Memory B cell (primary cell): ENCODE results near the gene OCEL1.
"Not testable (repeated sequence)": the region's sequence is repeated elsewhere in the genome, so short reads cannot be mapped to it uniquely, and the experiment has no call there.

Experiments
- ATAC-seq: fragments of 150-1000 bp; cut with Tn5 transposase; 2 replicates; pipeline ENCODE4 v1.10.0; 2021; ENCODE audit warnings: low read depth, mild to moderate bottlenecking, moderate library complexity
- DNase-seq, 2 donors: peaks; one replicate each; pipeline ENCODE4 v3.0.0; 2022; ENCODE audit warnings: low spot score in 2 of 2
- H3K27ac Mint-ChIP-seq: one replicate; pipeline ENCODE4 v1.8.0; 2022; ENCODE audit warnings: mild to moderate bottlenecking, moderate library complexity, mixed read lengths
- H3K27me3 Mint-ChIP-seq: one replicate; pipeline ENCODE4 v1.8.0; 2022; ENCODE audit warnings: mixed read lengths
- H3K36me3 Mint-ChIP-seq: one replicate; pipeline ENCODE4 v1.8.0; 2022; ENCODE audit warnings: mild to moderate bottlenecking, mixed read lengths
- H3K4me1 Mint-ChIP-seq: one replicate; pipeline ENCODE4 v1.8.0; 2022; ENCODE audit warnings: mixed read lengths
- H3K4me3 Mint-ChIP-seq: one replicate; pipeline ENCODE4 v1.8.0; 2022; ENCODE audit warnings: mild to moderate bottlenecking, moderate library complexity, mixed read lengths
- H3K9me3 Mint-ChIP-seq: one replicate; pipeline ENCODE4 v1.8.0; 2022; ENCODE audit warnings: mixed read lengths

The OCEL1 gene, protein sequence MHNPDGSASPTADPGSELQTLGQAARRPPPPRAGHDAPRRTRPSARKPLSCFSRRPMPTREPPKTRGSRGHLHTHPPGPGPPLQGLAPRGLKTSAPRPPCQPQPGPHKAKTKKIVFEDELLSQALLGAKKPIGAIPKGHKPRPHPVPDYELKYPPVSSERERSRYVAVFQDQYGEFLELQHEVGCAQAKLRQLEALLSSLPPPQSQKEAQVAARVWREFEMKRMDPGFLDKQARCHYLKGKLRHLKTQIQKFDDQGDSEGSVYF

GRCh38 chr19:17226002-17226933 is at the start of gene OCEL1:
Gene OCEL1 (plus strand): TSS chr19:17226226. CDS start chr19:17226248, 22 bp downstream.
- Mint-ChIP-seq H3K4me3 (peak within 1 kb of the TSS; percentile 98), H3K27me3 (no peaks in the 10 kb centered on the region), H3K9me3 (no peaks in the 10 kb centered on the region), H3K36me3 (no peaks in the 10 kb centered on the region), H3K4me1 (peaks cover 8% of the 10 kb centered on the region), H3K27ac (peak within 1 kb of the TSS; percentile 94)
- peak; percentile 87 for ATAC-seq
- DNase-seq = peak; percentile 95 to 96

DNA sequence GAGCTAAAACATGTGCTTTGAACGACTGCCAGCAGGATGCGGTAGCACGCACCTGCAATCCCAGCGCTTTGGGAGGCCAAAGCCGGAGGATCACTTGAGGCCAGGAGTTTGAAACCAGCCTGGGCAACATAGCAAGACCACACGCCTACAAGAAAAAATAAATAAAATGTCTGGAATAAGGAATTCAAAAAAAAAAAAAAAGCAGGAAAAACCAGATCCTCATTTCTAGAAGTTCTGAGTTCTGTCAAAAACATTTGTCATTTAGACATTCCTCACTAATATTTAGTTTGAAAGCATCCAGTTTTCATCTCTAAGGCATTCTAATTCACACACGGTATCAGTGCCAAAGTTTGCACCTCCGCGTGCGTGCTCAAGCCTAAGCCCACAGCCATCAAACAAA is 47.7 kb upstream of the OCEL1 start:
- DNase-seq (no peak), ATAC-seq (no peak)
- H3K4me3 Mint-ChIP-seq = no peak overlapping the region
- no peaks in the 10 kb centered on the region for H3K27me3 Mint-ChIP-seq
- peaks cover 12% of the 10 kb centered on the region for H3K4me1 Mint-ChIP-seq
- H3K27ac Mint-ChIP-seq = no peak overlapping the region
- H3K36me3 Mint-ChIP-seq = peaks cover 16% of the 10 kb centered on the region
- H3K9me3 Mint-ChIP-seq = no peaks in the 10 kb centered on the region

- Mint-ChIP-seq H3K4me3 (peak overlapping the region; percentile 11), H3K27me3 (no peaks in the 10 kb centered on the region), H3K27ac (peak overlapping the region; percentile 74), H3K36me3 (peaks cover 15% of the 10 kb centered on the region), H3K4me1 (peaks cover 27% of the 10 kb centered on the region), H3K9me3 (no peaks in the 10 kb centered on the region)
- no peak for DNase-seq
- ATAC-seq = no peak
Measured at GRCh38 chr19:17180997-17181702, 44.9 kb upstream of the OCEL1 start.

GRCh38 chr19:17183271-17183761 is 42.7 kb upstream of the OCEL1 start:
- no peaks in the 10 kb centered on the region for H3K9me3 Mint-ChIP-seq
- H3K36me3 Mint-ChIP-seq = peaks cover 10% of the 10 kb centered on the region
- no peaks in the 10 kb centered on the region for H3K27me3 Mint-ChIP-seq
- H3K4me3 Mint-ChIP-seq = peak overlapping the region; percentile 80
- ATAC-seq (peak; percentile 56), DNase-seq (peak in 1 of 2 donors; percentile 43)
- H3K27ac Mint-ChIP-seq = peak overlapping the region; percentile 82
- peaks cover 29% of the 10 kb centered on the region for H3K4me1 Mint-ChIP-seq

DNA sequence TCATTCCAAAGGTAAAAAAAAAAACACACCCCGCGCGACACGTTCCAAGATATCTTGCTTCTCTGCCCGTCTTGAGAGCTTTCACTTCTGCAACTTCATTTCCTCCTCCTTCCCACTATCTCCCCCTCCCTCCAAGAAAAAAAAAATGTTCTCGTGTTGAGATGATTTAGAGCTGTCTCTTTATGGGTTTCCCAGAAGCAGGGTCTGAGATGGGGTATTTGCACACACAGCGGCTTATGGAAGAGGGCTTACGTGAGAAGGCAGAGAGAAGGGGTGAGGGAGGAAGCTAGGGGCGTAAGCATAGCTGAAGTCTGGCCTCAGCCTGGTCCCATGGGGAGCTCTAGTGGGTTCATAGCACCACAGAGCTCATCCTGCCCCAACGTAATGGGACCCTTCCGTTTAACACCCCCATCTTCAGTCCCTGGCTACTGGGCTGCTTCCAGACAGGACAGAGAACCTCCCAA is 42.1 kb upstream of the OCEL1 start:
- H3K4me1 Mint-ChIP-seq = peaks cover 29% of the 10 kb centered on the region
- H3K4me3 Mint-ChIP-seq = peak overlapping the region; percentile 80
- H3K27me3 Mint-ChIP-seq = no peaks in the 10 kb centered on the region
- peak; percentile 33 to 39 for DNase-seq
- peak; percentile 70 for ATAC-seq
- H3K27ac Mint-ChIP-seq = peak overlapping the region; percentile 82
- H3K9me3 Mint-ChIP-seq = no peaks in the 10 kb centered on the region
- peaks cover 12% of the 10 kb centered on the region for H3K36me3 Mint-ChIP-seq

DNA sequence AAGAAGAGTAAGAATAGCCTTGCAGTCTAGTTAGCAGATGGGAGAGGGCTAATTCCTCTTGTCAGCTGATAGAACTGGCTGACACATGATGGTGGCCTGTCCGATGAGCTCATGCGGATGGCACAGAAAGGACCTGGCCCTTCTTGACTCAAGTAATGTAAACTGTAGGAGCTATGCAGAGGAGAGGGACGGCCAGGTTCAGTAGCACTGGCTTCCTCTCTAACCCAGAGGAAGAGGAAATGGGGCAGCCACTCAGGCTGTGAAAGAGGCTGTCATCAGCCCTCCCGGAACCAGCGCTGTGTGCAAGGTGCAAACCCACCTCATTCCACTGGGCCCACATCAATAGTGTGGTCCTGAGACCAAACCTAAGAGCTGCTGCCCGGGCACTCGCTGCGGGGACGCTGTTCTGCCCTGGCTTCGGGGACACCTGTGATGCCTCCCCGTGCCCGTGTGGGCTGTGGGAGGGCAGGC is 41.6 kb upstream of the OCEL1 start:
- no peaks in the 10 kb centered on the region for H3K27me3 Mint-ChIP-seq
- peak overlapping the region; percentile 80 for H3K4me3 Mint-ChIP-seq
- peak overlapping the region; percentile 82 for H3K27ac Mint-ChIP-seq
- ATAC-seq (peak; percentile 72), DNase-seq (peak in 1 of 2 donors; percentile 40)
- H3K4me1 Mint-ChIP-seq = peaks cover 29% of the 10 kb centered on the region
- H3K36me3 Mint-ChIP-seq = peaks cover 12% of the 10 kb centered on the region
- H3K9me3 Mint-ChIP-seq = no peaks in the 10 kb centered on the region

DNA sequence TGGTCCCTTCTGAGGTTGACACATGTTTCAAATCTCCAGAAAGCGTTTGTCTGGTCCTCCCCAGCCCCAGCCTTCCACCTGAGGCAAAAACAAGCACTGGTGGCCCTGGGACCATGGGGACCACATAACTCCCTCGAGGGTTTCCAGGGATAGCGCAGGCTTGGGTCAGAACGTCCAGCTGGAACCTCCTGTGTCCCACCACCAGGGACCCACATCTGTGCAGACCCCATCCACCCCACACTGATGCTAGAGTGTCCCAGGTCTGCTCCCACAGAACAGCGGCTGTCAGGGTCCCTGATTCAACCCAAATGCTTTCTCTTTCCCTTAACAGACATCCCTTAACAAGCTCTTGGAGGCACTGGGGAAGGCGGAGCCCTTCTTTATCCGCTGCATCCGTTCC is 40.4 kb upstream of the OCEL1 start:
- Mint-ChIP-seq H3K4me3 (no peak overlapping the region), H3K36me3 (peaks cover 12% of the 10 kb centered on the region), H3K27ac (no peak overlapping the region), H3K27me3 (no peaks in the 10 kb centered on the region), H3K9me3 (no peaks in the 10 kb centered on the region), H3K4me1 (peaks cover 29% of the 10 kb centered on the region)
- ATAC-seq (no peak), DNase-seq (no peak)

- not testable (repeated sequence) for ATAC-seq
- peaks cover 30% of the 10 kb centered on the region for H3K36me3 Mint-ChIP-seq
Measured at GRCh38 chr19:17191736-17192135, 34.3 kb upstream of the OCEL1 start.

GRCh38 chr19:17192751-17193150 is 33.3 kb upstream of the OCEL1 start:
- Mint-ChIP-seq H3K27ac (no peak overlapping the region), H3K36me3 (peaks cover 32% of the 10 kb centered on the region), H3K9me3 (no peaks in the 10 kb centered on the region), H3K4me3 (no peak overlapping the region), H3K4me1 (peaks cover 8% of the 10 kb centered on the region), H3K27me3 (no peaks in the 10 kb centered on the region)
- DNase-seq (no peak), ATAC-seq (no peak)

More at GRCh38 chr19:17191736-17192135, 34.3 kb upstream of the OCEL1 start:
- not testable (repeated sequence) for DNase-seq, H3K4me3 Mint-ChIP-seq, H3K27me3 Mint-ChIP-seq, H3K4me1 Mint-ChIP-seq, H3K9me3 Mint-ChIP-seq, H3K27ac Mint-ChIP-seq

- no peak for DNase-seq
- no peak overlapping the region for H3K27ac Mint-ChIP-seq
- H3K9me3 Mint-ChIP-seq = no peaks in the 10 kb centered on the region
Measured at GRCh38 chr19:17194608-17195007, 31.4 kb upstream of the OCEL1 start.

DNA sequence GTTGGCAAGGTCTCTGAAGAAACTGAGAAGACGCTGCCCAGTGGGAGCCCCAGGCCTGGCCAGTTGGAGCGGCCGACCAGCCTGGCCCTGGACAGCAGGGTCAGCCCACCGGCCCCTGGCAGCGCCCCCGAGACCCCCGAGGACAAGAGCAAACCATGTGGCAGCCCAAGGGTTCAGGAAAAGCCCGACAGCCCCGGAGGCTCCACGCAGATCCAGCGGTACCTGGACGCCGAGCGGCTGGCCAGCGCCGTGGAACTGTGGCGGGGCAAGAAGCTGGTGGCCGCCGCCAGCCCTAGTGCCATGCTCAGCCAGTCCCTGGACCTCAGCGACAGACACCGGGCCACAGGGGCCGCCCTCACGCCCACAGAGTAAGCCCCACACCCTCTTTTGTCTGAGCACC is 30.9 kb upstream of the OCEL1 start:
- DNase-seq (no peak), ATAC-seq (no peak)
- peaks cover 10% of the 10 kb centered on the region for H3K4me1 Mint-ChIP-seq
- H3K36me3 Mint-ChIP-seq = peaks cover 38% of the 10 kb centered on the region
- no peak overlapping the region for H3K27ac Mint-ChIP-seq
- no peaks in the 10 kb centered on the region for H3K9me3 Mint-ChIP-seq
- H3K27me3 Mint-ChIP-seq = no peaks in the 10 kb centered on the region
- H3K4me3 Mint-ChIP-seq = no peak overlapping the region

More at GRCh38 chr19:17194608-17195007, 31.4 kb upstream of the OCEL1 start:
- peaks cover 10% of the 10 kb centered on the region for H3K4me1 Mint-ChIP-seq
- no peaks in the 10 kb centered on the region for H3K27me3 Mint-ChIP-seq
- peaks cover 35% of the 10 kb centered on the region for H3K36me3 Mint-ChIP-seq
- H3K4me3 Mint-ChIP-seq = no peak overlapping the region
- ATAC-seq = no peak

DNA sequence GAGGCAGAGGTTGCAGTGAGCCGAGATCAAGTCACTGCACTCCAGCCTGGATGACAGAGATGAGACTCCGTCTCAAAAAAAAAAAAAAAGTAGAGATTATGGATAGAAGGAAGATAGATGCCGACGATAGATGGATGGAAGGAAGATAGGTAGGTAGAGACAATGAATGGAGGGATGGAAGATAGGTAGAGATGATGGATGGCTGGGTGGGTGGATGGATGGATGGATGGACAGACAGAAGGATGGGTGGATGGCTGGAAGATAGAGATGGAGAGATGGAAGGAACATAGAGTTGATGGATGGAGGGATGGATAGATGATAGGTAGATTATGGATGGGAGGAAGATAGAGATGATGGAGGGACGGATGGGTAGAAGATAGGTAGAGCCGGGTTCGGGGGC is 29.4 kb upstream of the OCEL1 start:
- no peak for ATAC-seq
- DNase-seq = no peak
- no peak overlapping the region for H3K4me3 Mint-ChIP-seq
- H3K9me3 Mint-ChIP-seq = no peaks in the 10 kb centered on the region
- peaks cover 40% of the 10 kb centered on the region for H3K36me3 Mint-ChIP-seq
- H3K4me1 Mint-ChIP-seq = peaks cover 8% of the 10 kb centered on the region
- H3K27me3 Mint-ChIP-seq = no peaks in the 10 kb centered on the region
- H3K27ac Mint-ChIP-seq = peak overlapping the region; percentile 48

GRCh38 chr19:17197666-17198065 is 28.4 kb upstream of the OCEL1 start:
- DNase-seq = no peak
- Mint-ChIP-seq H3K4me1 (peaks cover 12% of the 10 kb centered on the region), H3K9me3 (no peaks in the 10 kb centered on the region), H3K36me3 (peaks cover 50% of the 10 kb centered on the region), H3K4me3 (no peak overlapping the region), H3K27ac (no peak overlapping the region), H3K27me3 (no peaks in the 10 kb centered on the region)
- ATAC-seq = no peak
